ENCODE data around the gene PLEKHA1.

DNA sequence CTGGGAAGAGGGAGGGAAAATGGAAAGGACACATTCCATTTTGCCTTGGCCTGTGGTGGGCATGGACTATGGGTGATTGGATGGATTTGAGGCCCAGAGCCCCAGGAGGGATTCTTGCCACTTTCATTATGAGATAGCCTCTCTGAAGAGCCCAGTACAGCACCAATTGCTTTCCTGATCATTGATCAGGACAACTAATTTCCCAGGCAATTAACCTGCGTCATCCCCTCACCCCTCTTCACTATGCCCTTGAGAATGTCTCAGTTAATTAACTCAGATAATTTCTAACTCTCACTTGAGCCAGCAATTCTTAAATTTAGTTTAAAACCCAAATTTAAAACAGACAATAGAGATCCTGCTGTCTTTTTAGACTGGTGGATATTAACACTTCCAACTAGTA lies 13.5 kb upstream of the PLEKHA1 start:
- TF ChIP-seq, protein P1, sequence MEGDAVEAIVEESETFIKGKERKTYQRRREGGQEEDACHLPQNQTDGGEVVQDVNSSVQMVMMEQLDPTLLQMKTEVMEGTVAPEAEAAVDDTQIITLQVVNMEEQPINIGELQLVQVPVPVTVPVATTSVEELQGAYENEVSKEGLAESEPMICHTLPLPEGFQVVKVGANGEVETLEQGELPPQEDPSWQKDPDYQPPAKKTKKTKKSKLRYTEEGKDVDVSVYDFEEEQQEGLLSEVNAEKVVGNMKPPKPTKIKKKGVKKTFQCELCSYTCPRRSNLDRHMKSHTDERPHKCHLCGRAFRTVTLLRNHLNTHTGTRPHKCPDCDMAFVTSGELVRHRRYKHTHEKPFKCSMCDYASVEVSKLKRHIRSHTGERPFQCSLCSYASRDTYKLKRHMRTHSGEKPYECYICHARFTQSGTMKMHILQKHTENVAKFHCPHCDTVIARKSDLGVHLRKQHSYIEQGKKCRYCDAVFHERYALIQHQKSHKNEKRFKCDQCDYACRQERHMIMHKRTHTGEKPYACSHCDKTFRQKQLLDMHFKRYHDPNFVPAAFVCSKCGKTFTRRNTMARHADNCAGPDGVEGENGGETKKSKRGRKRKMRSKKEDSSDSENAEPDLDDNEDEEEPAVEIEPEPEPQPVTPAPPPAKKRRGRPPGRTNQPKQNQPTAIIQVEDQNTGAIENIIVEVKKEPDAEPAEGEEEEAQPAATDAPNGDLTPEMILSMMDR (conservative IDR thresholded peaks at IDR 0.05; ENCODE audit: low read depth, low read length) = no peak
- no peak for TF ChIP-seq POLR2A (IDR thresholded peaks at IDR 0.05; ENCODE audit: low read depth, low read length)
- TF ChIP-seq, protein P2, sequence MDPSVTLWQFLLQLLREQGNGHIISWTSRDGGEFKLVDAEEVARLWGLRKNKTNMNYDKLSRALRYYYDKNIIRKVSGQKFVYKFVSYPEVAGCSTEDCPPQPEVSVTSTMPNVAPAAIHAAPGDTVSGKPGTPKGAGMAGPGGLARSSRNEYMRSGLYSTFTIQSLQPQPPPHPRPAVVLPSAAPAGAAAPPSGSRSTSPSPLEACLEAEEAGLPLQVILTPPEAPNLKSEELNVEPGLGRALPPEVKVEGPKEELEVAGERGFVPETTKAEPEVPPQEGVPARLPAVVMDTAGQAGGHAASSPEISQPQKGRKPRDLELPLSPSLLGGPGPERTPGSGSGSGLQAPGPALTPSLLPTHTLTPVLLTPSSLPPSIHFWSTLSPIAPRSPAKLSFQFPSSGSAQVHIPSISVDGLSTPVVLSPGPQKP (IDR thresholded peaks at IDR 0.05; ENCODE audit: borderline replicate concordance, low read depth, low read length) = no peak
- TF ChIP-seq FOS (IDR thresholded peaks at IDR 0.05; ENCODE audit: low read depth, low read length) = no peak
- no peak for TF ChIP-seq BHLHE40 (IDR thresholded peaks at IDR 0.05; ENCODE audit: low read depth, low read length)
- TF ChIP-seq, protein P3, sequence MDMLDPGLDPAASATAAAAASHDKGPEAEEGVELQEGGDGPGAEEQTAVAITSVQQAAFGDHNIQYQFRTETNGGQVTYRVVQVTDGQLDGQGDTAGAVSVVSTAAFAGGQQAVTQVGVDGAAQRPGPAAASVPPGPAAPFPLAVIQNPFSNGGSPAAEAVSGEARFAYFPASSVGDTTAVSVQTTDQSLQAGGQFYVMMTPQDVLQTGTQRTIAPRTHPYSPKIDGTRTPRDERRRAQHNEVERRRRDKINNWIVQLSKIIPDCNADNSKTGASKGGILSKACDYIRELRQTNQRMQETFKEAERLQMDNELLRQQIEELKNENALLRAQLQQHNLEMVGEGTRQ (IDR thresholded peaks at IDR 0.05; ENCODE audit: low read depth, low read length) = no peak
- no peak for TF ChIP-seq SMC3 (IDR thresholded peaks at IDR 0.05; ENCODE audit: low read depth, low read length)
- TF ChIP-seq RAD21 (IDR thresholded peaks at IDR 0.05; ENCODE audit: low read length) = no peak
- no peak for TF ChIP-seq RFX5 (IDR thresholded peaks at IDR 0.05; ENCODE audit: low read depth, low read length)
- TF ChIP-seq MXI1 (IDR thresholded peaks at IDR 0.05; ENCODE audit: borderline replicate concordance, low read depth, low read length) = no peak
- TF ChIP-seq CEBPB (IDR thresholded peaks at IDR 0.05; ENCODE audit: low read depth, low read length) = no peak
- TF ChIP-seq MAFK (IDR thresholded peaks at IDR 0.05; ENCODE audit: low read depth, low read length) = no peak
